OCI-LY7 (cell line): ENCODE data around the gene SNRPB. TPM values are rescaled to one million over a fixed set of nuclear protein-coding genes. Genes with fewer than 3 reads are reported as not detected.

Experiments
- BruUV-seq: library from RNA; stranded (reverse); fragments of 400-500 nt; replicated peaks from 2 replicates; lab custom pipeline; 2021; lab: Mats Ljungman, UMichigan
- CTCF ChIA-PET: fragments of 300-600 bp; sonication (Branson Sonifier 250); formaldehyde crosslinking; loops from one replicate; lab custom pipeline; 2022; ENCODE audit warnings: antibody characterized with exemption; ENCODE audit not compliant: unreplicated experiment; lab: Charles Lee
- POLR2A ChIA-PET: fragments of 300-600 bp; sonication (Branson Sonifier 250); formaldehyde crosslinking; loops from one replicate; lab custom pipeline; 2022; ENCODE audit warnings: antibody characterized with exemption; lab: Charles Lee
- DNase-seq: peaks from one replicate; pipeline ENCODE4 v3.0.0-alpha.2; 2015; ENCODE audit warnings: low spot score
- H2AFZ ChIP-seq: fragments of 200-600 bp; sonication (generic), shearing (Covaris generic); 2 replicates; pipeline ENCODE4 v1.6.1; 2014; ENCODE audit warnings: mild to moderate bottlenecking, antibody characterized with exemption, low read length, moderate library complexity
- H3K27ac ChIP-seq: fragments of 200-600 bp; sonication (generic); 2 replicates; pipeline ENCODE4 v1.5.1; 2014; ENCODE audit warnings: mixed run types, low read depth, mild to moderate bottlenecking, moderate library complexity, low read length, inconsistent platforms; ENCODE audit not compliant: poor library complexity, severe bottlenecking
- H3K36me3 ChIP-seq: fragments of 200-600 bp; sonication (generic); 2 replicates; pipeline ENCODE4 v1.6.1; 2014; ENCODE audit warnings: mild to moderate bottlenecking, antibody characterized with exemption, low read length, moderate library complexity, mixed read lengths; ENCODE audit not compliant: insufficient read depth
- H3K4me1 ChIP-seq: fragments of 200-600 bp; sonication (generic); 2 replicates; pipeline ENCODE4 v1.5.1; 2014; ENCODE audit warnings: mild to moderate bottlenecking, low read length; ENCODE audit not compliant: insufficient read depth, poor library complexity, severe bottlenecking
- H3K4me2 ChIP-seq: fragments of 200-600 bp; sonication (generic); 2 replicates; pipeline ENCODE4 v1.6.1; 2014; ENCODE audit warnings: mild to moderate bottlenecking, low read length
- H3K4me3 ChIP-seq: fragments of 200-600 bp; sonication (generic); 2 replicates; pipeline ENCODE4 v1.5.1; 2014; ENCODE audit warnings: mild to moderate bottlenecking, low read depth, low read length; ENCODE audit not compliant: poor library complexity, severe bottlenecking
- H3K79me2 ChIP-seq: fragments of 200-600 bp; sonication (generic); 2 replicates; pipeline ENCODE4 v1.6.1; 2016; ENCODE audit warnings: low read depth, mild to moderate bottlenecking, low read length, moderate library complexity, mixed read lengths; ENCODE audit not compliant: insufficient read depth
- H3K9me2 ChIP-seq: fragments of 200-600 bp; sonication (generic); 2 replicates; pipeline ENCODE4 v1.6.1; 2016; ENCODE audit warnings: mild to moderate bottlenecking, low read length, mixed read lengths; ENCODE audit not compliant: insufficient read depth
- H3K9me3 ChIP-seq: fragments of 200-600 bp; sonication (generic); 2 replicates; pipeline ENCODE4 v1.6.1; 2014; ENCODE audit warnings: mild to moderate bottlenecking, mixed run types, low read length, mixed read lengths
- H4K20me1 ChIP-seq: fragments of 200-600 bp; sonication (generic); 2 replicates; pipeline ENCODE4 v1.6.1; 2014; ENCODE audit warnings: mild to moderate bottlenecking, antibody characterized with exemption, low read length, moderate library complexity, mixed read lengths; ENCODE audit not compliant: insufficient read depth
- CTCF ChIP-seq: fragments of 200-600 bp; sonication (generic); conservative IDR thresholded peaks from 2 replicates; pipeline ENCODE4 v1.5.1; 2014; ENCODE audit warnings: mild to moderate bottlenecking, antibody characterized with exemption, low read length, moderate library complexity, mixed read lengths
- EZH2phosphoT487 ChIP-seq: fragments of 200-600 bp; sonication (generic); IDR thresholded peaks from 2 replicates; pipeline ENCODE4 v1.6.1; 2018; ENCODE audit warnings: low read depth, borderline replicate concordance, mild to moderate bottlenecking, mixed run types, antibody characterized with exemption, low read length, moderate library complexity, mixed read lengths
- intact Hi-C: fragments of 100-400 bp; cut with micrococcal nuclease; formaldehyde crosslinking; loops from one replicate; pipeline ENCODE4 v1.10.0; 2022; ENCODE audit not compliant: unreplicated experiment
- small RNA-seq: library from RNA; depleted of rRNA; stranded (forward); fragments of <200 nt; gene quantifications from one replicate; pipeline ENCODE3, GENCODE V24; 2014
- total RNA-seq, 2 experiments: library from RNA; depleted of rRNA in 1 of 2; stranded (reverse); fragments of >200 nt in 1 of 2; shearing (Covaris generic) in 1 of 2; gene quantifications; 2 replicates each; pipeline ENCODE4 v1.2.3, GENCODE V29; 2014 to 2022

The SNRPB gene
- total RNA-seq, 2 experiments from 2014 or later: 351 to 516 TPM

- intact Hi-C loops: no loop called here
- TF ChIP-seq EZH2phosphoT487: no peak
- no peak for TF ChIP-seq CTCF
- no peak overlapping the region for H2AFZ ChIP-seq
- no peaks in the 10 kb centered on the region for H3K9me3 ChIP-seq
- ChIA-PET CTCF (no interaction called here), POLR2A (no interaction called here)
- H3K9me2 ChIP-seq: no peaks in the 10 kb centered on the region
- no peaks in the 10 kb centered on the region for H4K20me1 ChIP-seq
- H3K4me3 ChIP-seq: no peak overlapping the region
- no peak overlapping the region for H3K4me2 ChIP-seq
- no peak overlapping the region for H3K27ac ChIP-seq
- no peaks in the 10 kb centered on the region for H3K4me1 ChIP-seq
- no peaks in the 10 kb centered on the region for H3K79me2 ChIP-seq
- no peaks in the 10 kb centered on the region for H3K36me3 ChIP-seq
- no TSS peak for BruUV-seq
- DNase-seq: no peak
Observed at GRCh38 chr20:2418388-2418787, 52.2 kb downstream of the SNRPB start.

GRCh38 chr20:2417213-2417541 is 53.4 kb downstream of the SNRPB start:
- no peaks in the 10 kb centered on the region for H3K9me3 ChIP-seq
- no peaks in the 10 kb centered on the region for H3K36me3 ChIP-seq
- H2AFZ ChIP-seq: no peak overlapping the region
- no peaks in the 10 kb centered on the region for H3K9me2 ChIP-seq
- no peak overlapping the region for H3K4me3 ChIP-seq
- DNase-seq: no peak
- H4K20me1 ChIP-seq: no peaks in the 10 kb centered on the region
- no peaks in the 10 kb centered on the region for H3K79me2 ChIP-seq
- no TSS peak for BruUV-seq
- no peaks in the 10 kb centered on the region for H3K4me1 ChIP-seq
- CTCF ChIA-PET: no interaction called here
- no peak overlapping the region for H3K27ac ChIP-seq
- no peak overlapping the region for H3K4me2 ChIP-seq
- TF ChIP-seq CTCF: no peak
- TF ChIP-seq EZH2phosphoT487: no peak
- intact Hi-C loops: no loop called here
- POLR2A ChIA-PET: no interaction called here

- ChIA-PET CTCF (interaction anchor here (0.6 kb wide), 1 partner anchor 30 kb away, joined by 3 read pairs; no protein-coding TSS in a partner anchor), POLR2A (no interaction called here)
- H3K36me3 ChIP-seq: no peaks in the 10 kb centered on the region
- no peak overlapping the region for H2AFZ ChIP-seq
- no peaks in the 10 kb centered on the region for H4K20me1 ChIP-seq
- H3K4me1 ChIP-seq: no peaks in the 10 kb centered on the region
- no peak overlapping the region for H3K27ac ChIP-seq
- H3K79me2 ChIP-seq: no peaks in the 10 kb centered on the region
- no peaks in the 10 kb centered on the region for H3K9me2 ChIP-seq
- intact Hi-C loops: no loop called here
- no TSS peak for BruUV-seq
- no peak overlapping the region for H3K4me2 ChIP-seq
- DNase-seq: no peak
- TF ChIP-seq CTCF: no peak
- TF ChIP-seq EZH2phosphoT487: no peak
- H3K9me3 ChIP-seq: no peaks in the 10 kb centered on the region
- H3K4me3 ChIP-seq: no peak overlapping the region
Observed at GRCh38 chr20:2416541-2417212, 53.9 kb downstream of the SNRPB start.

Small RNA genes lying within 50 kb of the gene (small RNA-seq; reads per million reads assigned to genes)
- gene RF00019: not detected

Other genes starting within 250 kb of the SNRPB start
- not detected in 2 replicates for gene TGM3, start 174.8 kb downstream of the SNRPB start, total RNA-seq (2014; rRNA removed; shearing (Covaris generic))
- not detected in 2 replicates for gene TGM3, start 174.8 kb downstream of the SNRPB start, total RNA-seq (2022)
- not detected in 2 replicates for gene TGM6, start 89.9 kb downstream of the SNRPB start, total RNA-seq (2014; rRNA removed; shearing (Covaris generic))
- gene TGM6, start 89.9 kb downstream of the SNRPB start, total RNA-seq (2022): not detected in 2 replicates
- gene ZNF343, start 38.1 kb upstream of the SNRPB start, total RNA-seq (2014; rRNA removed; shearing (Covaris generic)): 7.1 and 10.1 TPM in 2 replicates
- 11.9 and 14.1 TPM in 2 replicates for gene ZNF343, start 38.1 kb upstream of the SNRPB start, total RNA-seq (2022)
- gene TMC2, start 65.8 kb upstream of the SNRPB start, total RNA-seq (2014; rRNA removed; shearing (Covaris generic)): not detected in 2 replicates
- not detected in 2 replicates for gene TMC2, start 65.8 kb upstream of the SNRPB start, total RNA-seq (2022)
- gene NOP56, start 181.8 kb upstream of the SNRPB start, total RNA-seq (2014; rRNA removed; shearing (Covaris generic)): 580 and 640 TPM in 2 replicates
- 464 and 544 TPM in 2 replicates for gene NOP56, start 181.8 kb upstream of the SNRPB start, total RNA-seq (2022)
- gene IDH3B, start 193.4 kb upstream of the SNRPB start, total RNA-seq (2014; rRNA removed; shearing (Covaris generic)): 154 and 162 TPM in 2 replicates
- 123 and 142 TPM in 2 replicates for gene IDH3B, start 193.4 kb upstream of the SNRPB start, total RNA-seq (2022)
- 0.41 and 1.5 TPM in 2 replicates for gene EBF4, start 222.0 kb upstream of the SNRPB start, total RNA-seq (2014; rRNA removed; shearing (Covaris generic))
- gene EBF4, start 222.0 kb upstream of the SNRPB start, total RNA-seq (2022): 2.6 and 4.4 TPM in 2 replicates